Measurements from ENCODE around the gene PPIL3. TPM values are rescaled to one million over a fixed set of nuclear protein-coding genes. Genes with fewer than 3 reads are reported as not detected.

Gene PPIL3
- total RNA-seq, 2 donors from 2014 or later = 20.1 to 32.8 TPM

GRCh38 chr2:200834701-200835100 is 54.2 kb downstream of the PPIL3 start:
- no peak overlapping the region for H3K4me3 ChIP-seq
- H3K9me3 ChIP-seq = no peaks in the 10 kb centered on the region
- intact Hi-C loops (cut with DNase I) = no loop called here
- H3K36me3 ChIP-seq = no peaks in the 10 kb centered on the region
- no peak overlapping the region for H3K27ac ChIP-seq
- no peaks in the 10 kb centered on the region for H3K4me1 ChIP-seq
- H3K9ac ChIP-seq (ENCODE audit: low read depth in 2 of 2, low read length in 2 of 2) = no peak overlapping the region
- DNase-seq = no peak
- H3K27me3 ChIP-seq = no peaks in the 10 kb centered on the region
- TF ChIP-seq CTCF (IDR thresholded peaks at IDR 0.05) = no peak

GRCh38 chr2:200829258-200829655 is 59.6 kb downstream of the PPIL3 start:
- Histone ChIP-seq H3K9me3 (no peaks in the 10 kb centered on the region), H3K9ac (ENCODE audit: low read depth in 2 of 2, low read length in 2 of 2) (no peak overlapping the region), H3K36me3 (no peaks in the 10 kb centered on the region), H3K27me3 (no peaks in the 10 kb centered on the region), H3K4me1 (no peaks in the 10 kb centered on the region), H3K27ac (no peak overlapping the region), H3K4me3 (no peak overlapping the region)
- DNase-seq = no peak
- intact Hi-C loops (cut with DNase I) = no loop called here
- no peak for TF ChIP-seq CTCF (IDR thresholded peaks at IDR 0.05)

- no peaks in the 10 kb centered on the region for H3K4me1 ChIP-seq
- no peaks in the 10 kb centered on the region for H3K36me3 ChIP-seq
- H3K9me3 ChIP-seq = no peaks in the 10 kb centered on the region
- no peak overlapping the region for H3K4me3 ChIP-seq
- intact Hi-C loops (cut with DNase I) = no loop called here
- DNase-seq = peak; percentile 27
- TF ChIP-seq CTCF (IDR thresholded peaks at IDR 0.05) = no peak
- no peaks in the 10 kb centered on the region for H3K27me3 ChIP-seq
- no peak overlapping the region for H3K27ac ChIP-seq
- H3K9ac ChIP-seq (ENCODE audit: low read depth in 2 of 2, low read length in 2 of 2) = no peak overlapping the region
Observed at GRCh38 chr2:200828572-200829257, 60.2 kb downstream of the PPIL3 start.

GRCh38 chr2:200828104-200828503 is 60.8 kb downstream of the PPIL3 start:
- intact Hi-C loops (cut with DNase I) = no loop called here
- Histone ChIP-seq H3K27me3 (no peaks in the 10 kb centered on the region), H3K4me1 (no peaks in the 10 kb centered on the region), H3K36me3 (no peaks in the 10 kb centered on the region), H3K4me3 (no peak overlapping the region), H3K9ac (ENCODE audit: low read depth in 2 of 2, low read length in 2 of 2) (no peak overlapping the region), H3K27ac (no peak overlapping the region), H3K9me3 (no peaks in the 10 kb centered on the region)
- TF ChIP-seq CTCF (IDR thresholded peaks at IDR 0.05) = no peak
- DNase-seq = no peak

- intact Hi-C loops (cut with DNase I) = no loop called here
- peaks cover 14% of the 10 kb centered on the region for H3K36me3 ChIP-seq
Observed at GRCh38 chr2:200821686-200822245, 67.1 kb downstream of the PPIL3 start.

More at GRCh38 chr2:200821686-200822245, 67.1 kb downstream of the PPIL3 start:
- H3K9ac ChIP-seq (ENCODE audit: low read depth in 2 of 2, low read length in 2 of 2) = no peak overlapping the region
- no peak for TF ChIP-seq CTCF (IDR thresholded peaks at IDR 0.05)
- no peak overlapping the region for H3K27ac ChIP-seq
- H3K4me1 ChIP-seq = no peaks in the 10 kb centered on the region
- H3K9me3 ChIP-seq = no peaks in the 10 kb centered on the region
- no peaks in the 10 kb centered on the region for H3K27me3 ChIP-seq
- H3K4me3 ChIP-seq = no peak overlapping the region
- no peak for DNase-seq

Other genes with a start within 250 kb of the PPIL3 start
- gene BZW1, start 77.2 kb downstream of the PPIL3 start, total RNA-seq = 100 to 1,000 TPM; 253 to 257 TPM
- 10 to 100 TPM; 49.4 to 59.5 TPM for gene CLK1, start 24.4 kb downstream of the PPIL3 start, total RNA-seq
- 10 to 100 TPM; 26.7 to 38.4 TPM for gene NIF3L1, start 294 bp upstream of the PPIL3 start, total RNA-seq
- 10 to 100 TPM; 36.4 to 39.0 TPM for gene ORC2, start 74.6 kb upstream of the PPIL3 start, total RNA-seq
- gene HYCC2, start 182.6 kb upstream of the PPIL3 start, total RNA-seq = 10 to 100 TPM; 23.9 to 52.6 TPM
- 100 to 1,000 TPM; 159 to 199 TPM for gene NDUFB3, start 182.9 kb upstream of the PPIL3 start, total RNA-seq
- 100 to 1,000 TPM in 1 of 2 donors, 10 to 100 TPM in 1; 90.1 to 126 TPM for gene CFLAR, start 227.1 kb upstream of the PPIL3 start, total RNA-seq